NCI-H146 treated with DMSO at 0.1 percent for 48 hours (cell line): ENCODE measurements around the gene CCDC88C.
"Not testable (repeated sequence)": the region's sequence is repeated elsewhere in the genome, so short reads cannot be mapped to it uniquely, and the experiment has no call there.

Source experiments
- DNase-seq: peaks from one replicate; lab custom pipeline; 2025; ENCODE audit not compliant: unreplicated experiment; lab: John Stamatoyannopoulos, UW

The CCDC88C gene

DNA sequence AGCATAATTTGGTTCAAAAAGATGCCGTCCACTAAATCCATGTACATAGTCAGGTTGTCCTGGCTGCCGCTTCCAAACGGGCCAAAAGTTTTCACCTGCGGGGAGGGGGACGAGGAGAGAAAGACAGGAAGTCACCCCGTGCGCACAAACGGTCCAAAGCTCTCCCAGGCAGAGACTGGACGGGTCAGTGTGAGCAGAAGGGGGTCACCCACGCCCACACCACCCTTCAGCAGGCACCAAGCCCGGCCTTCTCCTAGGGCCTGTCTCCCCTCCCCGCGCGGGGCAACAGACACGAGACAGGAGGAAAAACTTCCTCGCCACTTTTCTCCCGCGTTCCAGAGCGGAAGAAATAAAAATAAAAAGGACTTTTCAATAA is 888 bp downstream of the CCDC88C start:
- DNase-seq, result no peak

DNA sequence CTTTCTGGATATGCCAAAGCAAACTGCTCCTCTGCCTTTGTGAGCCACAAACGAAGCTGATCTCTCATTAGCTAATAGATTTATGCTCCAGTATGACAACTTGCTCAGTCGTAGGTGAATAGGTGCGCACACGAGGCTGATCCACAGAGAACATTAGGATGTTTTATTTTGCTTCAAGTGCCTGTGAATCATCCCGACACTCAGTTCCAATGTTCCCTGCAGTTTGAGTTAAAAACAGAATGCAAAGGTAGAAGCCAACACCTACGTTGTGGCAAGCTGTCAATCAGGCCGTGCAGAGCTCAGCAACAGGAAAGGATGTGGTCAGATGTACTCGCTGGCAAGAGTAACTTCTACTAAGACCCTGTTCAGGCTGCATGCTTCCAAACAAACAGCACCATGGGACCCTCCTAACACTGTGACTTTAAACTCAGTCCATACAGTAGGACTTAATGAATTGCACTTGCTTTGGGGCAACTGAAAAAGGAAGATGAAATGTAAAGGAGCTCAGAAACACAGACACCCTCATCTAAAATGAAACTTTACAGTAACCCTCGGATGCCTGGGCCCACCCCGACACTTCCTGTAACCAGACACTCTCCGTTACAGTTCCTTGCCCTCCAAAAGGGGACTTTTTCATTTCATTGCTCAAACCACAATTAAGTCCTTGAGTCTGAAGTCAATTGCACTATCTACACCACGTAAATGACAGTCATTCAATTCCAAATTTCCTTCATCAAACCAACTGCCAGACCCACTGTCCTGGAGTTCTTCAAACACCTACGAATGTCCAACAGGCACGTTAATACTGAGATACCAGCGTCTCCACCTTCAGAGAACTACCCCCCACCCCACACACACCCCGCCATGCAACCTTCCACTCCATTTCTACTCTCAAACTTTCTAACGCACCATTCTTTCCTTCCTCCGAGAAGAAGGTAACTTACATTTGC is 1.6 kb downstream of the CCDC88C start:
- no peak for DNase-seq

DNA sequence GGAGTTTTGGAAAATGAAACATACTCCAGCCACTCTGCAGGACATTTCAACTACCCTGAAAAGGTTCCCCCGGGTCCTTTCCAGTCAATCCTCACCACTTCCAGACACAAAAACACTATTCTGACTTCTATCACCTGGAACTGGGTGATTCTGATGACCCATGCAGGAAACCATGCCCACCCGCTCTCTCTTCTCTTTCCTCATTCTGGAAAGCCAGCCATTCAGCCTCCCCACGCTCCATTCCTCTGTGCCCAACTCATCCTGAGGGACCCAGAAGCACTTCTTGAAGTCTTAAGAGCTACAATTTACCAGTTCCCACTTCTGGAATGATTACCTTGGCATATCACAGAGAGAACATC is 3.2 kb downstream of the CCDC88C start:
- no peak for DNase-seq

DNA sequence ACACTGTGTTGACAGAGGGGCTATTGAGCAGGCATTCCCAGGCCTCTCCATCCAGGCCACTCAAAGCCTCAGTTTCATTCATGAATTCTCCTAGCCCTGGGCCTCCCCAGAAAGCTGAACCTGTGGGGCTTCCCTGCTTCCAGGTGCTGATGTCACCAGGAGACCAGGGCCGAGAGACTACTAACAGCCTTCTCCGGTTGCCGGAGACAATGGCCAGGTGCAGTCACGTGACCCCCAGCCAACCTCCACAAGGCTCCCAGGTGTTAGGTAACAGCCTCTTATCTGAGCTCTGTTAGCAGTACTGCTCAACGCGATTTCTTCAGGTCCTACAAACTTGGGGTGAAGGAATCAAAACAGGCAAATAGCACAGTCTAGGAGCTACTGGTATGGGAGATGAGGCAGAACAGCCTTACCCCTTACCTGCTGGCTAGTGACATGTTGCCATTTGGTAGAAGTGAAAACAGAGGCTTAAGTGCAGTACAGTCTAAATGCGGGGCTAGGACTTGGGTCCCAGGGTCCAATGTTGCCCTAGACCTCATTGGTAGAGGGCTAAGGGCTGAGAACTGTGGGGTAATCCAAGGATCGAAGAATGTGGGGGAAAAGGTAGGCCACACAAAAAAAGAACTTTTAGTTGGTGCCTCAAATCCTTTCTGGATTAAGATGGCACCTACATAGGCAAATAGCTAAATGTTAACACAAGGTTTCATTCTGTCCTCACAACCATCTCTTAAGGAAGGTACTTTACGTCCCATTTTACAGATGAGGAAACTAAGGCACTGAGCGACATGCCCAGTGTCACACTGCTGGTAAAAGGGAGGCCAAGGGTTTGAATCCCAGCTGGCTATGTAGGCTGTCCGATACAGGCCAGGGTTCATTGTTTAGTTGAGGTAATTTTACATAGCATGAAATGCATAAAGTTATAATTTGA is 3.8 kb downstream of the CCDC88C start:
- peak; percentile 70 for DNase-seq

DNA sequence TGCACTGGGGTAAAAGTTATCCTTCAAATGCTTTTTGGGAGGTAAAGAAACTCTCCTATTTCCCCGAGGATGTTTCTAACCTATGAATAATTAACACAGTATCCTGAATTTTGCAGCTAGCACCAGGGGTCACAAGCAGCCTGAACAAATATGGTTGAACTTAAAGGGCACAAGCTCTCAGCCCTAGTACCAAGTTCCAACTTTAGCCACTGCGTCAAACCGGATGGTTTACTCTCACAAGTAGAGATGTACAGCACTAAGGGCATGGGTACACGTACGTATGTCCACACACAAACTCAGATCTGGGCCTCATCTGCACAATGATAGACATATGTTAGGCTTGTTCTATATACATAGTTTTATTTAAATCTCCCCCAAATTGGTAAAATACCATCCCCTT is 4.7 kb downstream of the CCDC88C start:
- DNase-seq, result no peak

DNA sequence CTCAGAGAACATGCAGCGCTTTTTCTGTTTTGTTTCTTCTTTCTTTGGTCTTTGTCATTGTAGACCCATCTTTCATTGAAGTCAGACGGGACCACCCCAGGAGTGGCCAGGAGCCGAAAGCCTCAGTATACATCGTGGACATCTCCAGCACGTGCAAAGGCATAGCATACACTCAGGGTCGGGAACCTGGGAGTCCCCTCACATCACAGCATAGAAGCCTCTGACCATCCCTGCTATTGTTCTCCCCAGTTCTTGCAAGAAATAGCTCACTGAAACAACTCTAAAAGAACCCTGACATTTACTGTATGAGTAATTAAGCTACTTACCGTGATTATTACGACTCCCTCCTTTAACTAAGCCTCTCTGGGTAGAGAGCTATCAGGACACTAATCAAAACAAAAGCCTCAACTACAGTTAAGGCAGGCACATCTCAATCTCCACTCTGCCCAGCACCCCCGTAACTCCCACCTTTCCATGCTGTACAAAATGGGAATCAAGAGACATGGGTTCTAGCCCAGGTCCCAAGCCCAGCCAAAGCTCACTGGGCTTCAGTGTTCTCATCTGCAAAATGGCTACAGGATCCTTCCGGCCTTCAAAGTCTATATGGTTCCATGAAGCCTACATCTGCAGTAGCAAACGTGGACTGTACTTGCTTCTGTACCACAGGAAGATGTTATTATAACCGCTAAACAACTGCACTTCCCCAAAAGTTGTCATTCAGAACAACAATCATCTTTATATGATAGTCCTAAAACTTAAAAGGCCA is 6.7 kb downstream of the CCDC88C start:
- no peak for DNase-seq

DNA sequence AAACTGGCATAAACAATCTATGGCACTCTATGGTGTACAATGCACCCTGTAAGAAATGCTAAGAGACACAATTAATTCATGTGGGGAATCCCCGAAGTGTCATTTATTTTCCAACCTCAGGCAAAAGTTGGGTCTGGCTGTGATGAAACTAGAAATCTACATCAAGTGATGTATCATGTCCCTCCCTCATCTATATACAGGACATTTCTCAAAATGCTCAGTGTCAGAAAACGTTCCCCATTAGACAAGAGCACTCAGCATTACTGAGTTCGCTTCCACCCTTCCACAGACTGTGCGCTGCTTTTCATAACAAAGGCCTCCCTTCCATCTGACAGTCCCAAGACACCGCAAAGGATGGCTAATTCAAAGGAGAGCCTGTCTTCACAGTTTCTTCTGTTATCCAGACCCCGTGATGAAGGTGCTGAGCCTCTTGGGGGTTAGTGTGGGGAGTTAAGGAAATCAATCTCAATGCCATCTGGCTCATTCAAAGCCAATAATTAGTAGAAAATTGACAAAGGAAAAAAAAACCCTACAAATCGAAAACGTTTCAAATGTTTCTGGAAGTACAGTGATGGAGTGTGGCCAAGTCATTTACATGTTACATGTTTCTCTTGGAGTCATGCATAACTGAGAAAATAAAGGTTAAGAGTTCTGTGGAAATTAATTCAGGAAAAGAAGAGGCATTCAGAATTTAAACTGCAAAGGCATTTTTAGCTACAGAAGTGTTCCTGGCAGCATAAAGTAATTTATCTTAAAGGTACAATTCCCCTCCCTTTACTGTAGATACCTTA is 7.5 kb downstream of the CCDC88C start:
- DNase-seq, result no peak

DNA sequence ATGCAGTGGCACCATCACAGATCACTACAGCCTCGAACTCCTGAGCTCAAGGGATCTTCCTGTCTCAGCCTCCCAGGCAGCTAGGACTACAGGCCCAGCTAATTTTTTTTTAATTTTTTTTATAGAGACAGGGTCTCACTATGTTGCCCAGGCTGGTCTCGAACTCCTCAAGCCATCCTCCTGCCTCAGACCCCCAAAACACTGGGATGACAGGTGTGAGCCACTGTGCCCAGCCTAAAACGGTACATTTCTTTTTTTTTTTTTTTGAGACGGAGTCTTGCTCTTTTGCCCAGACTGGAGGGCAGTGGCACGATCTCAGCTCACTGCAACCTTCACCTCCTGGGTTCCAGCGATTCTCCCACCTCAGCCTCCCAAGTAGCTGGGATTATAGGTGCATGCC is 8.4 kb downstream of the CCDC88C start:
- DNase-seq, result not testable (repeated sequence)

DNA sequence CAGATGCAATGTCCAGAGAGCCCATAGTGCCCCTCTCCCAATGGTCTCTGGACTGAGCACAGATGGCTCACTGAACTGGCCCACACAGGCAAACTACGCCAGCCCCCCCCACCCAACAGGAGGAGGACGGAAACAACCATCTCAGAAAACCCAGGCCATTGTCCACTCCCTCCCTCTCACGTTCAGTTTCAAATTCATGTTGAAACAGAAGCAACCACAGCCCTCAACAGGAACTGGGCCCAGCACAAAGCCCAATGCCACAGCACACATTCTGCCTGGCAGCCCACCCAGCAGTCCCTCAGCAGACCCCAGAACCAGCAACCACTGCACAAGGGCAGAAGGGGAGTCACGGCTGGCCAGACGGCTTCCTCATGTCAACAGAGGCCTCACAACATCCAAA is 10.6 kb downstream of the CCDC88C start:
- no peak for DNase-seq

DNA sequence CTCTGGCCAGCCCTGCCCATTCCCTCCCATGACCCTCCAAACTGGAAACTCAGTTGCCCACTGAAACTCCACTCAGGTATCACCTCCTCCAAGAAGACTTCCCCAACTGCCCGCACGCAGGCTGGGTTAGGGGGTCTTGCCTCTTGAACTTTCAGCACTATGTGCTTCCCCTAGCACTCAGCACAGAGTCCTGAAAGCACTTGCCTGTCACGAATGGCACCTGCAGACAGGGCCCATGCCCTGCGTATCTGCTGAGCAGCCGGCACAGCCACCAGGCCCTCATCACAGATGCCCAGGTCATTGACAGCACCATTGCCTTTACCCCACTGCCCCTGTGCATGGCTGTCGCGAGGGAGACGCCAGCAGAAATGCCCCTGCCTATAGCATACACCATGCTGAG is 11.2 kb downstream of the CCDC88C start:
- DNase-seq, result no peak

DNA sequence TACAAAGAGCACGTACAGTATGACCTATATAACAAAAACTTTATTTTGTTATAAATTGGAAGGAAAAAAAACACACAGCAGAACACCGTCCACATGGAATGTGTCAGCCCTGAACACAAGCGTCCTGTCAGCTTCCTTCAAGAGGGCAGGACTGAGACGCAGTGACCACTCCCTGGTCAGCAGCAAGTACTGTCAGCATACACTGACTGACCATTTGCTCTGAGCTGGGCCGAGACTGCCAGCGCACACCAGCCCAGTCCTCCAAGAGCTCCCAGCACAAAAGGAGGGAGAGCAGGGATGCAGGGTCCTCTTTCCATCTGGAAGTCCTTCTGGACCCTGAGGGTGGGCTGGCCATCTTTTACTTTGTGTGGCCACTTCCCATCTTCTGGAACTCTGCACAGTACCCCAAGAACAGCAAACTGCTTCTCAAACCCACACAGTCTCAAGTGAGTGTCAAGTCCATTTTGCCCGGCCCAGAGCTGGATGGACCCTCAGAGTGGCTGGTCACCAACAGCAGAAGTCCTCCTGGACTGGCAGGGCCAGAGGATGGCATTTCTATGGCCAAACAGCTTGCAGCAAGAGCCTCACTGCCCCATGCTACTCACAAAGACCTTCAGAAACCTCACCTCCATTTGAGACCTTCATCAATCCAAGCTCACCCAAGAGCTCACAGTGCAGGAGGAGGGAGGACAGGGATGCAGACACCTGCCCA is 11.7 kb downstream of the CCDC88C start:
- no peak for DNase-seq

DNA sequence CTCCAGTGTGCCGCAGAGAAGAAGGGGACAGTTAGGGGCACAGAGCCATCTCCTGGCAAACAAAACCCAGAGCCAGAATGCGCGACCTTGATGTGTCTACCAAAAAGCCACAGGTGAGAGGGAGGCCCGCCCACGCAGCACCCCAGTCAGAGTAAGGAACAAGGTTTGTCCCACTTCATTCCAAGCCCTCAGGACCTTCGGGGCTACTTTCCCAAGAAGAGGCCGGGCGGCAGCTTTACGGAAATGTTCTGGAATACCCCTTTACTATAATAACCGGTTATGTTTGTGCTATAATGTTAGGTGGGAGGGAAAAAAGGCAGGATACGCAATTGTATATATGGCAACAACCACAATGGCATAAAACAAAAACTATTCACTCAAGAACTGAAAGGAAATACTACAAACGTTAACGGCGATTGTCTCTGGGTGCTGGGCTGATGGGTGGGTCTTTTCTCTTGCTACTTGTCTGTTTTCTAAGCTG is 12.3 kb downstream of the CCDC88C start:
- no peak for DNase-seq

DNA sequence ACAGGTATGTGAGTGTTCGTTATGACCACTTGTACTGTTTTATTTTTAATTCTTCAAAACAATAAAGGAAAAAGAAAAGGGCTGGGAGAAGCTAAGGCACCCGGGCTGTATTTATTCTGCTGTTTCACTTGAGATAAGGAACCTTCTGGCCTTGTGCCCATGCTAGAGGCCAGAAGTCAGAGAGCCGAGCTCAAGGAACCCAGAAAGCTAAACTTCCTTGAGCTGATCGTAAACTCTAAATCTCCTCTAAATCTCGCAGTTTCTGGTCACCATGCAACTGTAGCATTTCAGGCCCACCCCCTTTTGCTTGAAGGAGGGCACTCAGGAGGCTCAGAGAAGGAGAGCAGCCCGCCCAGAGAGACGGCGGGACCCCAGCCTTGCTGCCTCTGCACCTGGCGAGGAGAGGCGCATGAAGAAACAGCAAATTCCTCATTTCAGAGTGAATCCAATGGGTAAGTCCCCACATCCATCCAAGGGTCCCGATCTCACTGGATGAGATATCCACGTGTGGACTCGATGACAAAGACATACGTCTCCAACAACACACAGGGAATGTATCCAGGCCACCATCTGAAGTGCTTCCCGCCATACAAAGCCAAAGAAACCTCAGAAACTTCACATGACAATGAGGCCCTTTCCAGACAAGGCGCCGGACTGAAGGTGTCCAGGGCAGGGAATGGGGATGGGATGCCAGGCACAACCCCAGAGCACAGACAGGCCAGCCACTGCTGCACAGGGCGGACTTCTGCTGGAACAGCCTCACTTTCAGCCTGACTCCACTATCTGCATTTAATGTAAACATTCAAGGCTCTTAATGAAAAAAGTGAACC is 14.6 kb downstream of the CCDC88C start:
- DNase-seq, result no peak

DNA sequence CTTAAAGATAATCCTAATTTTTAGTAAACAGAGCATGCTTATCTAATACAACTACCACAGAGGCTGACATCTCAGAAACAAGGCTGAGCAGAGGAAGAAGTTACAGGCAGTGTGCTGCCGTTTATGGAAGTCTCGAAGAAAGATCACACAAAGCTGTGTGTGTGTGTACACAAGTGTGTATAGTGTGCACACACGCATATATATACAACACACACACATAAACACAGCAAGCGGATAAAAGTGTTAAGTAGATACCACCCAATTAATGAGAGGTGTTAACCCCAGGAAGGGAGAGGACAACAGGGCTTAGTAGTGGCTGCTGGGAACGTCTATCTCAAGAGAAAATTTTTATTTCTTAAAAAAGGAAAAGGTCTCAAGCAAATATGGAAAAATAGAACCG is 15.3 kb downstream of the CCDC88C start:
- no peak for DNase-seq

DNA sequence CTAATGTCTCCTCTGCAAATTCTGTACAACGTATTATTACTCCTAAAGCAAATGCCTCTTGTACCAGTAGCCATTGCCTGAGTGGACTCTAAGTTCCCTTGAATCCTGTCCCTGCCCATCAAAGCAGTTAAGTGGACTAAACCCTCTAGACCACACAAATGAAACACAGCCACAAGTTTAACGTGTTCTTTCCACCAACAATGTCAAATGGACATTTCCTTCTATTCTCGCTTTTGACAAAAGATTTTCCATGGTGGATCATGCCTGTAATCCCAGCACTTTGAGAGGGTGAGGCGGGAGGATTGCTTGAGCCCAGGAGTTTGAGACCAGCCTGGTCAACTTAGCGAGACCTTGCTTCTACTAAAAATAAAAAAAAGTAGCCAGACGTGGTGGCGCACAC is 15.9 kb downstream of the CCDC88C start:
- DNase-seq, result no peak

DNA sequence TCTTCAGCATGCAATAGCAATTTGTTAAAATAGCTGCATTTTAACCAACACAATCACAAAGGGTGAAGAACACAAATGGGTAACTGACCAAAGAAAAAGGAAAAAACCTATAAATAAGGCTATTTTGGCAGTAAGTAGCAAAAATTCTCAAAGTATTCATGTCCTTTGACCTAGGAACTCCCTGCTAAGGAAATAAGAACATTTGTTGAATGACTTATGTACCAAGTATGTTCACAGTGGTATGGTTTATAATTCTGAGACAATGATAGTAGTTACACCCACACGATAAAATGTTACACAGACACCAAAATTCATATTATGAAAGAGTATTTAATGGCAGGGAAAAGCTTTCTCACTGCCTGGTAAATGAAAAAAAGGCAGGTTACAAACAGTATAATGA is 16.9 kb downstream of the CCDC88C start:
- no peak for DNase-seq

DNA sequence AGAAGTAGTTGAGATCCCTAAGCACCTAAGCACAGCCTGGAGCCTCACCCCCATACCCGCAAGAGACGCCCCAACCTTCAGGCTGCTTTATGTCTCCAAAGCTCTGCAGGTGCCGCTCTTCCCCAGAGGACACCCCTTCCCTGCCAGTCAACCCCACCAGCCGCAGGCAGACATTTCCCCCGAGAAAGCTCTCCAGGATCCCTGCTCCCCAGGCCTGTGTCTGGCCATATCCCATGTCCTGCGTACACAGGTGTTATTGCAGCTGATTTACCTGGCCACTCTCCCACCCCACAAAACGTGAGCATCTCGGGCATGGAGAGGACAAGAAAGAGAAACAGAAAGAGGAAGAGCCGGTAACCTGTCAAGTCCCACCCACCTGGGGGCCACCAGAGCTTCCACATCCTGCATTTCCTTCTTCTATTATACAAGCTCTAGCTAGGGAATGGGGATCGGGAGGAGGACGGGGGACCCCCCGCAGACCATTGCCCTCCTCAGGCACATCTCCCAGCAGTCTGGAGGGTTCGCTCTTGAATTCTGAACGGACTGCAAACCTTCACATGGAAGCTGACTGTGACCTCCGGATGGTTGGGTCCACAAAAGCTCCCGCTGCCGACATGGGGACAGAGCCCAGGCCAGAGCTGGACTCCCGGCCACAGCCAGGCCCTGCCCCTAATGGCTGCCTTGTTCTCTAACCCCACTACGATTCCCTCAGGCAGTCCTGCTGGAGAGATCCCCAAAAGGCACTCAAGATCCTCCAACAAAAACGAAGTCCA is 17.6 kb downstream of the CCDC88C start:
- no peak for DNase-seq

DNA sequence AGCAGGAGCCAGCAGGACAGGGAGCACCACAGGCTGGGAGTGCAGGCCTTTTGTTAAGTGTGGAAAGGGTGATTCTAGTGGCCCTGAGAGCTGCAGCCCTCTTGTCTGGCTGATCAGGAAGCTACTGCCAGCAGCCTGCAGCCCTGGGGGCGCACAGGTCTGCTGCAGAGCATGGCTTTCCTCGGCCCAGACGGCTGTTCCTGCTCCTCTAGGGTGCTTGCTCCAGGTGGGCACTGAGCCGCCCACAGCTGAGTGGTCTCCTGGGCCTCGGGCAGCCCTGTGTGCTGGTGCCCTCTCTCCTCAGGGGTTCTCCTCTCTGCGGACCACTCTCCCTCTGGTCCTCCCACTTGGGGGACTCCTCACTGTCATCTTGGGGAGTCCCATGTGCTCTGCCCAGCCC is 18.9 kb downstream of the CCDC88C start:
- no peak for DNase-seq
